Hematopoietic multipotent progenitor cell treated with erythropoietin and hydrocortisone succinate and interleukin-3 and kit ligand, for 4 days (in vitro differentiated cells): ENCODE measurements around the gene IDH2.
"Not testable (repeated sequence)": the region's sequence is repeated elsewhere in the genome, so short reads cannot be mapped to it uniquely, and the experiment has no call there.

Source experiments
- DNase-seq: peaks from one replicate; pipeline ENCODE4 v3.0.0-alpha.2; 2015

IDH2 gene

GRCh38 chr15:90083954-90084607, 18.2 kb downstream of the IDH2 start:
- DNase-seq: no peak

DNA sequence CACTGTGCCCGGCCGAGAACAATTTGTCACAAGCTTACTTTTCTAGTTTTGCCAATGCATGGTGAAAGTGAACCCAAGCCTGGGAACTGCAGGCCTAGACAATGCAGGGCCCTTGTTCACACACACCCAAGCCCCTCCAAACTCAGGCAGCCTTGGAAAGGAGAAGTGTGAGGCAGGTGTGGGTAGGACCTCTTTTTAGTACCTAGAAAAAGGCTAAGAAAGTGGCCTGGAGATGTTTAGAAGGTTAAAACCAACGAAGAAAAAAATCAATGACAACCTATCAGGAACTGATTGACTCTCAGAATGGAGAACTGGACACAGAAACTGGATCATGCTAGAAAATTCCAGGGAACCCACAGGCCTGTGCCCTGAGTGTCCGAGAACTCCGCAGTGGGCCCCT, 18.8 kb downstream of the IDH2 start:
- no peak for DNase-seq

GRCh38 chr15:90082140-90082715, 20.0 kb downstream of the IDH2 start:
- no peak for DNase-seq

- no peak for DNase-seq
These were observed 21.4 kb downstream of the IDH2 start for GRCh38 chr15:90080818-90081393.

- DNase-seq: no peak
These were observed 21.9 kb downstream of the IDH2 start for GRCh38 chr15:90080458-90080755.

- DNase-seq: no peak
These were observed 22.4 kb downstream of the IDH2 start for GRCh38 chr15:90079619-90080457.

- DNase-seq: no peak
These were observed 23.3 kb downstream of the IDH2 start for GRCh38 chr15:90078965-90079364.

DNA sequence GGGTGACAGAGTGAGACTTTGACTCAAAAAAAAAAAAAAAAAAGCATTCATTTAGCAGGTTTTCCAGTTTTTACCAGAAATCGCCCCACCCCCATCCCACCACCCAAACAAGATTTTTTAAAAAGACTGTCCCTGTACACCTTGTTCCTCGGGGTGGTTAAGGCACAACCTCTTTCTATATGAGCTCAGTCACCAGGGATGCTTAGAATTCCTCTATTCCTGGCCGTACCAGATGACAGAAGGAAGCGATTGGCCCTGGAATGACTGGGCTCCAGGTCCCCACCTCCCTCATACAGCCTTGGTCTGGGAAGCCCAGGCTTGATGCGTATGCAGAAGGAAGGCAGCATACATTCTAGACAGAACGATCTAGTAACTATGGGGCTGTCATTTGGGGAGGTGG, 25.6 kb downstream of the IDH2 start:
- DNase-seq: no peak

- no peak for DNase-seq
These were observed 26.6 kb downstream of the IDH2 start for GRCh38 chr15:90075420-90076289.

- DNase-seq: no peak
These were observed 27.4 kb downstream of the IDH2 start for GRCh38 chr15:90074916-90075315.

DNA sequence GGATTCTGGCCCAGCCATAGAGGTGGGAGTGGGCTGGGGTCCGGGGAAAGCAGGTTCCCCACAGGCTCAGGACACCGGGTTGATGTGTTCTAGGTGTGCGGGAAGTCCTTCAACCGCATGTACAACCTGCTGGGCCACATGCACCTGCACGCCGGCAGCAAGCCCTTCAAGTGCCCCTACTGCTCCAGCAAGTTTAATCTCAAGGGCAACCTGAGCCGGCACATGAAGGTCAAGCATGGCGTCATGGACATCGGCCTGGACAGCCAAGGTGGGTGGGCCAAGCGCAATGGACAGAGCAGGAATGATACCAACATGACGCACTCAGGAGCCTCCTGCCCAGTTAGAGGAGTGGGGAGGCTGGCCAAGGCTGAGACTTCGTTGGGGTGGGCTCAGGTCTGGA, 28.2 kb downstream of the IDH2 start:
- DNase-seq: no peak

- no peak for DNase-seq
These were observed 29.2 kb downstream of the IDH2 start for GRCh38 chr15:90072978-90073640.

DNA sequence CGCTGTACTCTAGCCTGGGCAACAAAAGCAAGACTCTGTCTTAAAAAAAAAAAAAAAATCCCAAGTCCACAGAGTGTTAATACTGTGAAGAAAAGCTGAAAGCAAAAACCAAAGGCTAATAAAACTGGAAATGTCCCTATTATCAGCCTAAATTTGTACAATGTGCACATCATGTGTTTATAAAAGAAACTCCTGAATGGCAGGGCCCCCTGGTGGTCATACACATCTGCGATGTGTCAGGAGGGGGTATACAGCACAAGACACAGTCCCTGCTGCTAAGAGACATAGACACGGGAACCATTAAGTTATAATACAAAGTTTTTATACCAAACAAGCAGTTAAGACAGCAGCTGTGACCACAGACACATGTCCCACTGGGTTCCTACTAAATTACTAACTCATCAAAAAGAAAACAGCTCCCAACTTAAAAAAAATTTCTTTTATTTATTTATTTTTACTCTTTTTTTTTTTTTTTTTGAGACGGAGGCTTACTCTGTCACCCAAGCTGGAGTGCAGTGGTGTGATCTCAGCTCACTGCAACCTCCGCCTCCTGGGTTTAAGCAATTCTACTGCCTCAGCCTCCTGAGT, 31.0 kb downstream of the IDH2 start:
- peak; percentile 96 for DNase-seq

- DNase-seq: not testable (repeated sequence)
These were observed 31.6 kb downstream of the IDH2 start for GRCh38 chr15:90070623-90071022.

DNA sequence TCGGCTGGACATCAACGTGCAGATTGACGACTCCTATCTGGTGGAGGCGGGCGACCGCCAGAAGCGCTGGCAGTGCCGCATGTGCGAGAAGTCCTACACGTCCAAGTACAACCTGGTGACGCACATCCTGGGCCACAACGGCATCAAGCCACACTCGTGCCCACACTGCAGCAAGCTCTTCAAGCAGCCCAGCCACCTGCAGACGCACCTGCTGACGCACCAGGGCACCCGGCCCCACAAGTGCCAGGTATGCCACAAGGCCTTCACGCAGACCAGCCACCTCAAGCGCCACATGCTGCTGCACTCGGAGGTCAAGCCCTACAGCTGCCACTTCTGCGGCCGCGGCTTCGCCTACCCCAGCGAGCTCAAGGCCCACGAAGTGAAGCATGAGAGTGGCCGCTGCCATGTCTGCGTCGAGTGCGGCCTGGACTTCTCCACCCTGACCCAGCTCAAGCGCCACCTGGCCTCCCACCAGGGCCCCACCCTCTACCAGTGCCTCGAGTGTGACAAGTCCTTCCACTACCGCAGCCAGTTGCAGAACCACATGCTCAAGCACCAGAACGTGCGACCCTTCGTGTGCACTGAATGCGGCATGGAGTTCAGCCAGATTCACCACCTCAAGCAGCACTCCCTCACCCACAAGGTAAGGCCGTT, 34.2 kb downstream of the IDH2 start:
- no peak for DNase-seq

- no peak for DNase-seq
These were observed 34.9 kb downstream of the IDH2 start for GRCh38 chr15:90067181-90067952.

- DNase-seq: no peak
These were observed 36.6 kb downstream of the IDH2 start for GRCh38 chr15:90065682-90066049.

GRCh38 chr15:90064911-90065681, 37.2 kb downstream of the IDH2 start:
- DNase-seq: peak; percentile 57

DNA sequence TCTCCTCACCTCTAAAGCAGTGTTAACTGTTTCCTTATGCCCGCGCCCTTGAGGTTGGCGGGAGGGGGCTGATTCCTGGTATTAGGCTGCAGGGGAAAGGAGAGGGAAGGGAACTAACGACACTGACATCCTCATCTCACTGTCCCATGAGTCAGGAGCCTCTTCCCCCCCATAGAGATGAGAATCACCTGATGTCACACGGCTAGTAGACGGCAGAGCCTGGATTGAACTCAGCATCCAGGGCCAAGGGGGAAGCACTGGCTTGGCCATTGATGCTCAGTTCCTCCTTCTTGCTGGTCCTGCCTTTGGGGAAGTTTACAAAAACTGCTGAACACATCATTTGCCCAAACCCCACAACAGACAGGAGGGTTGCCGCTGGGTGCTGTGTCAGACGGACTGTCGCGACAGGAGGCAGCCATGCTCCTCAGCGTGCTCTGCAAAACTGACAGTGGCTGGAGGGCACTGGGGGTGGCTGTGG, 38.5 kb downstream of the IDH2 start:
- DNase-seq: peak; percentile 68
